HG03095 (cell line): ENCODE measurements around the gene PRRC2A.
A peak's percentile ranks its signal among the peaks of the same experiment; 100 is the strongest.
"Not testable (repeated sequence)": the region's sequence is repeated elsewhere in the genome, so short reads cannot be mapped to it uniquely, and the experiment has no call there.

Experiments
- ATAC-seq: cut with Tn5 transposase; IDR thresholded peaks from one replicate; pipeline ENCODE4 v1.9.1; 2021; ENCODE audit warnings: moderate library complexity; ENCODE audit not compliant: unreplicated experiment

The PRRC2A gene

GRCh38 chr6:31585491-31585890 lies 35.0 kb upstream of the PRRC2A start:
- no peak for ATAC-seq

DNA sequence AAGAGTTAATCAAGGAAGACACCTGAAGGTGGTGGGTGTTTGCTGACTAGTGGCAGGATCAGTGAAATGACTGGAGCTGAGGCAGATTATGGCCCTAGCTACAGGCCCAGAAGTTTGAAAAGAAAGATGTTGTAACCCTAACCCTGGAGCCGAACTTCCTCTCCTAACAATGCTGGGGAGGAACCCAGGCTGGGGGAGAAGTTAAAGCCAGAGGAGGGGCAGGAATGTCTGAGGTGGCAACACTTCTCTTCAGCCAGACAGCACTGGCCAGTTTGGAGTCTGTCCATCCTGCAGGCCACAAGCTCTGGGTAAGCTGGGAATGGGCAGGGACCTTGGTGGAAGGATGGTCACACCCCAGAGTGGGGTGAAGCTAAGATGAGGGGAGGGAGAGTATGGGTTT lies 34.5 kb upstream of the PRRC2A start, which contains the start of gene LST1:
Gene LST1 (plus strand): TSS at position 270 of the 400 bp plus-strand sequence. CDS start 1,023 bp downstream, outside the sequence.
- ATAC-seq, result no peak

- ATAC-seq, result no peak
Observed at GRCh38 chr6:31586599-31587281, 33.8 kb upstream of the PRRC2A start.

GRCh38 chr6:31587791-31588777 lies 32.4 kb upstream of the PRRC2A start:
- ATAC-seq, result no peak

- no peak for ATAC-seq
Observed at GRCh38 chr6:31588871-31589650, 31.5 kb upstream of the PRRC2A start.

DNA sequence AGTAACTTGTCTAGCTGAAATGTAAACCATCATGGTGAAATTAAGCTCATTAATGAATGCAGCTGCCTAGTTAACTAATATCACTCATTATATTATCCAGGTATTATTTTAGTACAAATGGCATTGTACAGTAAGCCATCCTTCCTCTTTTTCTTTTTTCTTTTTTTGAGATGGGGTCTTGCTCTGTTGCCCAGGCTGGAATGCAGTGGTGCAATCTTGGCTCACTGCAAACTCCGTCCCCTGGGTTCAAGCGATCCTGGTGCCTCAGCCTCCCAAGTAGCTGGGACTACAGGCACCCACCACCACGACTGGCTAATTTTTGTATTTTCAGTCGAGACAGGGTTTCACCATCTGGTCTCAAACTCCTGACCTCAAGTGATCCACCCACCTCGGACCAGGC lies 29.8 kb upstream of the PRRC2A start:
- ATAC-seq, result not testable (repeated sequence)

- no peak for ATAC-seq
Observed at GRCh38 chr6:31592396-31592771, 28.1 kb upstream of the PRRC2A start.

GRCh38 chr6:31597006-31597405 lies 23.5 kb upstream of the PRRC2A start:
- ATAC-seq, result no peak

- ATAC-seq, result no peak
Observed at GRCh38 chr6:31607317-31607716, 13.2 kb upstream of the PRRC2A start.

DNA sequence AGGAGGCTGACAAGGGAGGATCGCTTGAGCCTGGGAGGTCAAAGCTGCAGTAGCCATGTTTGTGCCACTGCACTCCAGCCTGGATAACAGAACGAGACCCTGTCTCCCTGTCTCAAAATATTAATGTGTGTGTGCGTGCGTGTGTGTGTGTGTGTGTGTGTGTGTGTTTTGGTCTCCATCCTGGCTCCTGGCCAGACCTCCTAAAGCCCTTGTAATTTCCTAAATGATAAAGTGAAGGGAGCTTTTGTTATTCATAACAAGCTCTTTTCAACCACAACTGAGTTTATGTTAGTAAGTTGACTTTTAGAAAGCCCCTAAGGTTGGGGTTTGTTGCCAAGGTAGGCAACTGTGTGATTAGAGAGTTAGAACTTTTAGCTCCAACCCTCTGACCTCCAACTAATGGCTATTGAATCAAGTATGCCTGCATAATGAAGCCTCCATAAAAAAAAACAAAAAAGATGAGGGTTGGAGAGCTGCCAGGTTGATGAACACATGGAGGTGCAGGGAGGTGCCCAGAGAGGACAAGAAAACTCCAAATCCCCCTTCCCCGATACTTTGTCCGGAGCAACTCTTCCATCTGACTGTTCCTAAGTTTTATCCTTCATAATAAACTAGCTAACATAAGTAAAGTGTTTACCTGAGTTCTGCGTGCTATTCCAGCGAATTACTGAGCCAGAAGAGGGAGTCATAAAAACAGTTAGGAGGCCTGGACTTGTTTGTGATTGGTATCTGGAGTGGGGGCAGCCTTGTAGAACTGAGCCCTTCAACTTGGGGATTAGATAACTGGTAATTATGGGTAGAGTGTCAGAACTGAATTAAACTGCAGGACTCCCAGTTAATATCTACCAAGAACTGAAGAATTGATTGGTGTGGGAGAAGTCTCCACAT lies 10.8 kb upstream of the PRRC2A start:
- ATAC-seq, result no peak

DNA sequence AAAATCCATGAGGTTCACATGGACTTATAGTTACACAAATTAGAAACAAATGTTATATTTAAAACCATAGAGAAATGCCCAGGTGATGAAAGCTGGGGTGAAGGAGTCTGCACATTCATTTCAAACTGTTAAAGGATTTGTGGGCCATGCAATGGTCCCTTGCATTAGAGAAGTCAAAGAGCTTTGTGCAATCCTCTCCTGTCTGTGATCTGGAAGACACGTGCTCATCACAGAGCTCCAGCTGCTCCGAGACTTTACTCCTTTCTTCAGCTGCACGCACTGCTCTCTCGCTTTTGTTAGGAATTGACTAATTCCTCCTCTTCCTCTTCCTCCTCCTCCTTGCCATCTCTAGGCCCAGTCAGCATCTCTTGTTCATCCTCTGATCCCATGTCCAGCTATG lies 9.5 kb upstream of the PRRC2A start:
- ATAC-seq, result no peak

- no peak for ATAC-seq
Observed at GRCh38 chr6:31614075-31614619, 6.4 kb upstream of the PRRC2A start.

DNA sequence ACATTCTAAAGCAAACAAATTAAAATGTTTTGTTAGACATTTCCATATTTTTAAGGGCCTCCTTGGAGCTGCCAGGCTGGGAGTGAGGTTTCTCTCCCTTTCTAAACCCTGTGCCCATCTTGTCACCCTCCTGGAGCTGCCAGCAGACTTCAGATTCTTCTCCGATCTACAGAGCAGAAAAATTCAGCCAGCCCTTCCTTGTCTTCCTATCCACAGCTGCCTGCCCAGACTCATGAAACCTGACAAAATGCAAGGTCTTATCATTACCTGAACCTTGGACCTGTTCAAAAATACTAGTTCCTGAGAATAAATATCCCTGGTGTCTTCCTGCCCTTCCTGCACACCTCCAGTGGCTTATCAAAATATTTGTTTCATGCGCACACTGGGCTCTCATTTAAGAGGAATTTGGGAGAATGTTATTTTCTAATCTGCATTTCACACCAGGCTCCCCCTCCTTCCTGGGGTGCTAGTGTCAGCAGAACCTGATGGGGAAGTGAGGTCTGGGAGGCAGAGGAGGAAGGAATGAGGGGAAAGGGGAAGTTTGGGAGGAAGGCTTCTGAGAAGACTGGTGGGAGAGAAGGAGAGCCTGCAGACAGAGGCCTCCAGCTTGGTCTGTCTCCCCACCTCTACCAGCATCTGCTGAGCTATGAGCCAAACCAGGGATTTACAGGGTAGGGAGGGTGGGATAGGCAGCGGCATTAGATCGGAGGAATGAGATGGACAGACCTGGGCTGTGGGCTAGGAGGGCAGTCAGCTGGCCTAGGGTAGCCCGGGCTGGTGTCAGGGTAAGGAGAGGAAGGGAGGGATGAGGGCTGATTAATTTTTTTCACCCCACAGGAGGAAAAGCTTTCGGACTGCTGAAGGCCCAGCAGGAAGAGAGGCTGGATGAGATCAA lies 5.6 kb upstream of the PRRC2A start, which contains the start of gene AIF1:
Gene AIF1 (plus strand): TSS at position 551 of the 895 bp plus-strand sequence. CDS start 96 bp downstream, at position 647.
- ATAC-seq, result no peak

- no peak for ATAC-seq
Observed at GRCh38 chr6:31615748-31616147, 4.8 kb upstream of the PRRC2A start.

DNA sequence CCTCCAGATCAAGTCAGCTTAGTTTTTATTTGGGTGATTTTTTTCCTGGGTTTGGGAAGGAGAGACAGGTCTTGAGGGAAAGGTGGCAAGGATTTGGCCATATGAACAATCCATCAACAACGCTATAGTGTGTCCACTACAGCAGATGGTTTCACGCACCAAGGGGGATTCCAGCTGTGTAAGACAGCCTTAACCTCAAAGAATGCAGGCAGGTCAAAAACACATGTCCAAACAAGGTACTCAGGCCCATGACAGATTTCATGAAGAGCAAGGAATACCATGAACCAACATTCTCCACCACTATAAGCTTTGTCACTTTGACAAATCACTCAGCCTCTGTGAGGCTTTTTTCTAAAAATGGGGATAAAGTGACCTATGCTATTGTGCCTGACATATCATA lies 3.5 kb upstream of the PRRC2A start:
- ATAC-seq, result no peak

- peak; percentile 67 for ATAC-seq
Observed at GRCh38 chr6:31619805-31620585, 520 bp upstream of the PRRC2A start.

DNA sequence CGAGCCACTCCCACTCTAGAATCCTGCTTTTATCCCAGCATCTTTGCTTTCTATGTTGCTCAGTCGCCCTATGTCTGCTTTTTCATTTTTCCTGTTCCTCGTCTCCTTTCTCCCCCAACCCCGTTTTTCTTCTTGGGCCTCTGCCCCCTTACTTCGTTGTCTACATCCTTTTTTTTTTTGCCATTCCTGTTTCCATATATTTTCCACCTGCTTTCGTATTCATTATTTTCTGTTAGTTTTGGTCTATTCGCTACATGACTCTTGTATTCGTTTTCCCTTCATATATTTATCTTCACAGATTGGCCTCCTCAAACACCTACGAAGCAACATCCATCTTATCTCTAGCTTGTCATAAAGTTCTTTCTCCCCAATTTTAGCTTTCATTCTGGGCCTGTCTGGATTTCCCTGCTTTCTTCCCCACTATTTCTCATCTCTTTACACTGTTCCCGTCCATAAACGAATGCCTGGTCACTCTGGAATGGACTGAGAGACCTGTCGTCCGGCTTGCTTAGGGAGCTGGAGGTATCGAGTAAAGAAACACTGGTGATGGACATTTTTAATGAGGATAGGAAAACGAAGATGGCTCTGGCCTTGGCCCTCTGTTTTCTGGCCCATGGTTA lies 915 bp downstream of the PRRC2A start:
- no peak for ATAC-seq

DNA sequence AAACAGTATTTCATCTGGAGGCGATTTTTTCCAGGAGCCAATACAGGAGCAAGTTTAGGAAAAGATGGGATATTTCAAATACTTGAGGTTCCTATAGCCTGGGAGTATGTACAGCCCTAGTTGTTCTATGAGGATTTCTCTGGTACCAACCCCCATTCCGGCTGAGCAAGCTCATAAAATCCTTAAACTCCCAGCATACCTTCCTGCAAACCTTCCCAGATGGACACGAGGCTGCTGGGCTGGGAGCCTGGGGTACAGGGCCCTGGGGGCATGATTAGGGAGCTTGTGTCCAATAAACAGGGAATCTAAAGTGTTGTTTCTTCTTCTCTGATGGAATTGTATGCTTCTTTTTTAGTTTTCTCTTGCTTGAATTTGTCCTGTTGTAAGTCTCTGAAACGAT lies 1.5 kb downstream of the PRRC2A start:
- ATAC-seq, result no peak
